PC-9 (cell line): ENCODE measurements around the gene GRK4.
"Not testable (repeated sequence)": the region's sequence is repeated elsewhere in the genome, so short reads cannot be mapped to it uniquely, and the experiment has no call there.

Experiments
- CTCF ChIP-seq: fragments of 200-600 bp; sonication (generic); conservative IDR thresholded peaks from 2 replicates; pipeline ENCODE4 v1.6.1; 2017; ENCODE audit warnings: mixed run types, antibody characterized with exemption, mild to moderate bottlenecking, moderate library complexity
- EZH2 ChIP-seq: fragments of 200-600 bp; sonication (generic); IDR thresholded peaks from 2 replicates; pipeline ENCODE4 v1.8.0; 2017; ENCODE audit warnings: antibody characterized with exemption, low read depth

DNA sequence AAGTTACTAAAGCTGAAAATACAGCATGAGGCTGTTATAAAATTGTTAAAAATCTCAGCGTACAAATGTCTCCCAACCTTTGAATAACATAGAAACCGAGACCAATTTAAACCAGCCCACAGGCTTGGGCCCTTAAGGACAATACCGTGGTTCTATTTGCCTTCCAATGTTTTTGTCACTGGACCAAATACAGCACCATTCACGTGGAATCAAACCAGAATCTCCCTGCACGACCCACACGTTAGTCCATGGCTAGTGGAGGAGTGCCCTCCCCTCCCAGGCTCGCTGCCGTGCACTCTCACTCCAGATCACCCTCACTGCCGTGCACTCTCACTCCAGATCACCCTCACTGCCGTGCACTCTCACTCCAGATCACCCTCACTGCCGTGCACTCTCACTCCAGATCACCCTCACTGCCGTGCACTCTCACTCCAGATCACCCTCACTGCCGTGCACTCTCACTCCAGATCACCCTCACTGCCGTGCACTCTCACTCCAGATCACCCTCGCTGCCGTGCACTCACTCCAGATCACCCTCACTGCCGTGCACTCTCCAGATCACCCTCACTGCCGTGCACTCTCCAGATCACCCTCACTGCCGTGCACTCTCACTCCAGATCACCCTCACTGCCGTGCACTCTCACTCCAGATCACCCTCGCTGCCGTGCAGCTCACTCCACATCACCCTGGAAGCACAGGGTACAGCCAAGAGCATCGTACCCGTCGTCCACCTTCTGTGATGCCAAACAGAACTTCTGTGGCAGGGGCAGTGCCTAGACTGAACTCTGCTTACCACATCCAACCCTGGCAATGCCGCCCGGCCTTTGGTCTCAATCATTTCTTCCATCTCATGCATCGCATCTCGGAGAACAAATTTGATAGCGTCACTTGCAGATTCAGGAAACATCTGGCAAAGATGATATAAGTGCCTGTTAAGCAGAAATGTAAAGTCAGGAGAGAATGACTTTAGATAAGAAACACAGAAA lies 17.5 kb upstream of the GRK4 start:
- TF ChIP-seq CTCF, EZH2: not testable (repeated sequence)
